Neural crest cell (in vitro differentiated cells): ENCODE results near the gene VPS26C. TPM values are rescaled to one million over a fixed set of nuclear protein-coding genes. Genes with fewer than 3 reads are reported as not detected.
"Not testable (repeated sequence)": the region's sequence is repeated elsewhere in the genome, so short reads cannot be mapped to it uniquely, and the experiment has no call there.

Experiments used
- DNase-seq: peaks from one replicate; pipeline ENCODE4 v3.0.0; 2021; ENCODE audit warnings: low read depth, mixed read lengths, low spot score
- H3K27ac Mint-ChIP-seq: one replicate; pipeline ENCODE4 v1.8.0; 2021; ENCODE audit warnings: mild to moderate bottlenecking, mixed read lengths; ENCODE audit not compliant: unreplicated experiment
- H3K27me3 Mint-ChIP-seq: 2 replicates; pipeline ENCODE4 v1.8.0; 2021; ENCODE audit warnings: low read depth, mild to moderate bottlenecking, mixed read lengths
- H3K36me3 Mint-ChIP-seq: 2 replicates; pipeline ENCODE4 v1.8.0; 2021; ENCODE audit warnings: low read depth, mild to moderate bottlenecking, mixed read lengths
- H3K4me1 Mint-ChIP-seq: 2 replicates; pipeline ENCODE4 v1.8.0; 2021; ENCODE audit warnings: mixed read lengths
- H3K4me3 Mint-ChIP-seq: one replicate; pipeline ENCODE4 v1.8.0; 2021; ENCODE audit warnings: mild to moderate bottlenecking, mixed read lengths
- H3K9me3 Mint-ChIP-seq: 2 replicates; pipeline ENCODE4 v1.8.0; 2021; ENCODE audit warnings: mixed read lengths
- CTCF ChIP-seq: fragments of 200-600 bp; sonication (generic); conservative IDR thresholded peaks from 2 replicates; pipeline ENCODE4 v1.5.0; 2021; ENCODE audit warnings: antibody characterized with exemption, mild to moderate bottlenecking
- long read RNA-seq: library from polyadenylated mRNA; unstranded; transcript quantifications from one replicate; pipeline ENCODE4 v2.0.0, GENCODE V29; 2020
- total RNA-seq: library from RNA; stranded (reverse); gene quantifications from 2 replicates; pipeline ENCODE4 v1.2.1, GENCODE V29; 2021

The VPS26C gene
- 41.1 and 43.5 TPM in 2 replicates for total RNA-seq
- long read RNA-seq, transcript VPS26C-201 (8 exons, 3,256 nt), result major isoform, 29 of 68 reads
- long read RNA-seq, transcript VPS26C-213 (2 exons, 959 nt), result minor isoform, 6 of 68 reads
- long read RNA-seq, partial matches to known transcripts, result 6 of 68 reads
- long read RNA-seq, other reads (novel, unspliced or antisense), result 17 of 68 reads

GRCh38 chr21:37267269-37268185, at the start of gene VPS26C:
TSS of gene VPS26C (minus strand) at chr21:37267334. CDS start at chr21:37267294, 40 bp downstream.
- H3K4me1 Mint-ChIP-seq, result peaks cover 50% of the 10 kb centered on the region
- no peaks in the 10 kb centered on the region for H3K9me3 Mint-ChIP-seq
- H3K4me3 Mint-ChIP-seq, result peak within 1 kb of the TSS; percentile 99
- peak; percentile 94 for DNase-seq
- no peaks in the 10 kb centered on the region for H3K36me3 Mint-ChIP-seq
- H3K27ac Mint-ChIP-seq, result peak within 1 kb of the TSS; percentile 99
- no peak for TF ChIP-seq CTCF
- H3K27me3 Mint-ChIP-seq, result no peaks in the 10 kb centered on the region

GRCh38 chr21:37316072-37316471, 48.9 kb upstream of the VPS26C start:
- H3K36me3 Mint-ChIP-seq, H3K4me1 Mint-ChIP-seq, DNase-seq, H3K9me3 Mint-ChIP-seq, H3K27me3 Mint-ChIP-seq, H3K27ac Mint-ChIP-seq, H3K4me3 Mint-ChIP-seq: not testable (repeated sequence)

- H3K27ac Mint-ChIP-seq, result no peak overlapping the region
- no peaks in the 10 kb centered on the region for H3K36me3 Mint-ChIP-seq
- no peaks in the 10 kb centered on the region for H3K4me1 Mint-ChIP-seq
- no peak overlapping the region for H3K4me3 Mint-ChIP-seq
- no peak for DNase-seq
- no peaks in the 10 kb centered on the region for H3K27me3 Mint-ChIP-seq
- H3K9me3 Mint-ChIP-seq, result no peaks in the 10 kb centered on the region
- no peak for TF ChIP-seq CTCF
Observed at GRCh38 chr21:37300114-37300751, 33.1 kb upstream of the VPS26C start.

GRCh38 chr21:37297364-37297763, 30.2 kb upstream of the VPS26C start:
- no peak for DNase-seq
- no peak for TF ChIP-seq CTCF
- Mint-ChIP-seq H3K4me3 (no peak overlapping the region), H3K27me3 (no peaks in the 10 kb centered on the region), H3K27ac (no peak overlapping the region), H3K4me1 (no peaks in the 10 kb centered on the region), H3K9me3 (no peaks in the 10 kb centered on the region), H3K36me3 (no peaks in the 10 kb centered on the region)

- Mint-ChIP-seq H3K36me3 (no peaks in the 10 kb centered on the region), H3K27me3 (no peaks in the 10 kb centered on the region), H3K4me3 (no peak overlapping the region), H3K9me3 (no peaks in the 10 kb centered on the region), H3K4me1 (no peaks in the 10 kb centered on the region), H3K27ac (no peak overlapping the region)
- DNase-seq, result no peak
- TF ChIP-seq CTCF, result no peak
Observed at GRCh38 chr21:37294679-37295078, 27.5 kb upstream of the VPS26C start.
